ENCODE measurements around the gene NAPEPLD. TPM values are rescaled to one million over a fixed set of nuclear protein-coding genes. Genes with fewer than 3 reads are reported as not detected.

Gene NAPEPLD
- total and polyA plus RNA-seq, 2 of the 8 experiments (the other 6 are each of a cell fraction or from before 2014, with no cell fraction given) = 4.2 to 9.9 TPM

- Histone ChIP-seq H2BK20ac (ENCODE audit: low read length) (no peak overlapping the region), H4K8ac (ENCODE audit: extremely low read depth, insufficient read depth, low read length) (no peak overlapping the region), H3K18ac (ENCODE audit: extremely low read depth, low read length) (no peak overlapping the region), H2BK15ac (ENCODE audit: low read length) (no peak overlapping the region), H2BK12ac (ENCODE audit: low read depth, low read length) (no peak overlapping the region), H3K27ac (ENCODE audit: low read depth, low read length) (no peak overlapping the region), H3K79me2 (ENCODE audit: control insufficient read depth in 1 of 2, insufficient read depth in 2 of 2, low read length in 2 of 2) (no peaks in the 10 kb centered on the region), H3K4ac (replicated peaks; ENCODE audit: insufficient read length, low read depth, low read length) (no peak overlapping the region), H2AK5ac (ENCODE audit: low read depth, low read length) (no peak overlapping the region), H4K5ac (ENCODE audit: insufficient read length, low read depth, low read length) (no peak overlapping the region), H3K9me3 (ENCODE audit: insufficient read depth in 2 of 2, low read depth in 1 of 2, low read length in 1 of 2) (no peaks in the 10 kb centered on the region), H2BK5ac (ENCODE audit: low read depth, low read length) (no peak overlapping the region), H3K9ac (replicated peaks in 1 of 4; ENCODE audit: extremely low read depth in 1 of 4, low read depth in 3 of 4, low read length in 3 of 4) (no peak overlapping the region), H3K36me3 (ENCODE audit: control insufficient read depth in 2 of 4, insufficient read depth in 4 of 4, low read length in 3 of 4) (peaks cover 0 to 18% (median 7%) of the 10 kb centered on the region in 4 experiments; a peak in 5 of 8 replicates), H2AFZ (ENCODE audit: low read length) (no peak overlapping the region), H3K79me1 (ENCODE audit: low read depth, low read length) (no peaks in the 10 kb centered on the region), H3K4me3 (ENCODE audit: extremely low read depth in 1 of 4, insufficient read depth in 2 of 4, low read depth in 3 of 4, low read length in 4 of 4) (no peak overlapping the region), H3K4me2 (ENCODE audit: insufficient read depth in 1 of 2, low read depth in 2 of 2, low read length in 2 of 2) (no peak overlapping the region), H3K27me3 (replicated peaks in 1 of 4; ENCODE audit: control insufficient read depth in 3 of 4, extremely low read depth in 1 of 4, insufficient read depth in 3 of 4, low read length in 3 of 4) (no peaks in the 10 kb centered on the region), H4K20me1 (replicated peaks in 1 of 2; ENCODE audit: control insufficient read depth in 1 of 2, insufficient read depth in 2 of 2, low read length in 2 of 2) (no peaks in the 10 kb centered on the region), H2BK120ac (replicated peaks; ENCODE audit: low read depth, low read length) (no peak overlapping the region), H3K4me1 (replicated peaks in 1 of 4; ENCODE audit: control insufficient read depth in 3 of 4, insufficient read depth in 4 of 4, low read length in 3 of 4) (no peaks in the 10 kb centered on the region), H3K14ac (ENCODE audit: insufficient read length) (no peak overlapping the region), H4K91ac (replicated peaks; ENCODE audit: insufficient read length, low read length) (no peak overlapping the region), H3K23me2 (ENCODE audit: low read depth, low read length) (no peaks in the 10 kb centered on the region), H3K23ac (ENCODE audit: insufficient read length) (no peak overlapping the region), H3K56ac (replicated peaks; ENCODE audit: insufficient read length, low read depth, low read length) (no peak overlapping the region)
- FAIRE-seq = no peak
- no peak for DNase-seq (ENCODE audit: low read depth in 1 of 2, low spot score in 2 of 2)
- CTCF ChIA-PET (ENCODE audit: partially characterized antibody) = no interaction called here
- POLR2A ChIA-PET (ENCODE audit: partially characterized antibody) = no interaction called here
- TF ChIP-seq MAFK (IDR thresholded peaks at IDR 0.05; ENCODE audit: low read depth, low read length) = no peak
- TF ChIP-seq, protein P1, sequence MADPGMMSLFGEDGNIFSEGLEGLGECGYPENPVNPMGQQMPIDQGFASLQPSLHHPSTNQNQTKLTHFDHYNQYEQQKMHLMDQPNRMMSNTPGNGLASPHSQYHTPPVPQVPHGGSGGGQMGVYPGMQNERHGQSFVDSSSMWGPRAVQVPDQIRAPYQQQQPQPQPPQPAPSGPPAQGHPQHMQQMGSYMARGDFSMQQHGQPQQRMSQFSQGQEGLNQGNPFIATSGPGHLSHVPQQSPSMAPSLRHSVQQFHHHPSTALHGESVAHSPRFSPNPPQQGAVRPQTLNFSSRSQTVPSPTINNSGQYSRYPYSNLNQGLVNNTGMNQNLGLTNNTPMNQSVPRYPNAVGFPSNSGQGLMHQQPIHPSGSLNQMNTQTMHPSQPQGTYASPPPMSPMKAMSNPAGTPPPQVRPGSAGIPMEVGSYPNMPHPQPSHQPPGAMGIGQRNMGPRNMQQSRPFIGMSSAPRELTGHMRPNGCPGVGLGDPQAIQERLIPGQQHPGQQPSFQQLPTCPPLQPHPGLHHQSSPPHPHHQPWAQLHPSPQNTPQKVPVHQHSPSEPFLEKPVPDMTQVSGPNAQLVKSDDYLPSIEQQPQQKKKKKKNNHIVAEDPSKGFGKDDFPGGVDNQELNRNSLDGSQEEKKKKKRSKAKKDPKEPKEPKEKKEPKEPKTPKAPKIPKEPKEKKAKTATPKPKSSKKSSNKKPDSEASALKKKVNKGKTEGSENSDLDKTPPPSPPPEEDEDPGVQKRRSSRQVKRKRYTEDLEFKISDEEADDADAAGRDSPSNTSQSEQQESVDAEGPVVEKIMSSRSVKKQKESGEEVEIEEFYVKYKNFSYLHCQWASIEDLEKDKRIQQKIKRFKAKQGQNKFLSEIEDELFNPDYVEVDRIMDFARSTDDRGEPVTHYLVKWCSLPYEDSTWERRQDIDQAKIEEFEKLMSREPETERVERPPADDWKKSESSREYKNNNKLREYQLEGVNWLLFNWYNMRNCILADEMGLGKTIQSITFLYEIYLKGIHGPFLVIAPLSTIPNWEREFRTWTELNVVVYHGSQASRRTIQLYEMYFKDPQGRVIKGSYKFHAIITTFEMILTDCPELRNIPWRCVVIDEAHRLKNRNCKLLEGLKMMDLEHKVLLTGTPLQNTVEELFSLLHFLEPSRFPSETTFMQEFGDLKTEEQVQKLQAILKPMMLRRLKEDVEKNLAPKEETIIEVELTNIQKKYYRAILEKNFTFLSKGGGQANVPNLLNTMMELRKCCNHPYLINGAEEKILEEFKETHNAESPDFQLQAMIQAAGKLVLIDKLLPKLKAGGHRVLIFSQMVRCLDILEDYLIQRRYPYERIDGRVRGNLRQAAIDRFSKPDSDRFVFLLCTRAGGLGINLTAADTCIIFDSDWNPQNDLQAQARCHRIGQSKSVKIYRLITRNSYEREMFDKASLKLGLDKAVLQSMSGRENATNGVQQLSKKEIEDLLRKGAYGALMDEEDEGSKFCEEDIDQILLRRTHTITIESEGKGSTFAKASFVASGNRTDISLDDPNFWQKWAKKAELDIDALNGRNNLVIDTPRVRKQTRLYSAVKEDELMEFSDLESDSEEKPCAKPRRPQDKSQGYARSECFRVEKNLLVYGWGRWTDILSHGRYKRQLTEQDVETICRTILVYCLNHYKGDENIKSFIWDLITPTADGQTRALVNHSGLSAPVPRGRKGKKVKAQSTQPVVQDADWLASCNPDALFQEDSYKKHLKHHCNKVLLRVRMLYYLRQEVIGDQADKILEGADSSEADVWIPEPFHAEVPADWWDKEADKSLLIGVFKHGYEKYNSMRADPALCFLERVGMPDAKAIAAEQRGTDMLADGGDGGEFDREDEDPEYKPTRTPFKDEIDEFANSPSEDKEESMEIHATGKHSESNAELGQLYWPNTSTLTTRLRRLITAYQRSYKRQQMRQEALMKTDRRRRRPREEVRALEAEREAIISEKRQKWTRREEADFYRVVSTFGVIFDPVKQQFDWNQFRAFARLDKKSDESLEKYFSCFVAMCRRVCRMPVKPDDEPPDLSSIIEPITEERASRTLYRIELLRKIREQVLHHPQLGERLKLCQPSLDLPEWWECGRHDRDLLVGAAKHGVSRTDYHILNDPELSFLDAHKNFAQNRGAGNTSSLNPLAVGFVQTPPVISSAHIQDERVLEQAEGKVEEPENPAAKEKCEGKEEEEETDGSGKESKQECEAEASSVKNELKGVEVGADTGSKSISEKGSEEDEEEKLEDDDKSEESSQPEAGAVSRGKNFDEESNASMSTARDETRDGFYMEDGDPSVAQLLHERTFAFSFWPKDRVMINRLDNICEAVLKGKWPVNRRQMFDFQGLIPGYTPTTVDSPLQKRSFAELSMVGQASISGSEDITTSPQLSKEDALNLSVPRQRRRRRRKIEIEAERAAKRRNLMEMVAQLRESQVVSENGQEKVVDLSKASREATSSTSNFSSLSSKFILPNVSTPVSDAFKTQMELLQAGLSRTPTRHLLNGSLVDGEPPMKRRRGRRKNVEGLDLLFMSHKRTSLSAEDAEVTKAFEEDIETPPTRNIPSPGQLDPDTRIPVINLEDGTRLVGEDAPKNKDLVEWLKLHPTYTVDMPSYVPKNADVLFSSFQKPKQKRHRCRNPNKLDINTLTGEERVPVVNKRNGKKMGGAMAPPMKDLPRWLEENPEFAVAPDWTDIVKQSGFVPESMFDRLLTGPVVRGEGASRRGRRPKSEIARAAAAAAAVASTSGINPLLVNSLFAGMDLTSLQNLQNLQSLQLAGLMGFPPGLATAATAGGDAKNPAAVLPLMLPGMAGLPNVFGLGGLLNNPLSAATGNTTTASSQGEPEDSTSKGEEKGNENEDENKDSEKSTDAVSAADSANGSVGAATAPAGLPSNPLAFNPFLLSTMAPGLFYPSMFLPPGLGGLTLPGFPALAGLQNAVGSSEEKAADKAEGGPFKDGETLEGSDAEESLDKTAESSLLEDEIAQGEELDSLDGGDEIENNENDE (IDR thresholded peaks at IDR 0.05; ENCODE audit: insufficient replicate concordance, low read length) = no peak
These were observed 27.3 kb downstream of the NAPEPLD start for GRCh38 chr7:103121641-103122040.

All from H1 (cell line).